Effector CD4-positive, alpha-beta T cell (primary cell): ENCODE results near the gene CENPV.
"Not testable (repeated sequence)": the region's sequence is repeated elsewhere in the genome, so short reads cannot be mapped to it uniquely, and the experiment has no call there.

ENCODE experiments used
- DNase-seq: peaks from one replicate; pipeline ENCODE4 v3.0.0-alpha.2; 2020
- total RNA-seq: gene quantifications from one replicate; lab custom pipeline; 2026; lab: John Stamatoyannopoulos, UW

CENPV gene
- total RNA-seq, result 4.7 reads per million, percentile 18 among the genes with 10 or more reads in this experiment

DNA sequence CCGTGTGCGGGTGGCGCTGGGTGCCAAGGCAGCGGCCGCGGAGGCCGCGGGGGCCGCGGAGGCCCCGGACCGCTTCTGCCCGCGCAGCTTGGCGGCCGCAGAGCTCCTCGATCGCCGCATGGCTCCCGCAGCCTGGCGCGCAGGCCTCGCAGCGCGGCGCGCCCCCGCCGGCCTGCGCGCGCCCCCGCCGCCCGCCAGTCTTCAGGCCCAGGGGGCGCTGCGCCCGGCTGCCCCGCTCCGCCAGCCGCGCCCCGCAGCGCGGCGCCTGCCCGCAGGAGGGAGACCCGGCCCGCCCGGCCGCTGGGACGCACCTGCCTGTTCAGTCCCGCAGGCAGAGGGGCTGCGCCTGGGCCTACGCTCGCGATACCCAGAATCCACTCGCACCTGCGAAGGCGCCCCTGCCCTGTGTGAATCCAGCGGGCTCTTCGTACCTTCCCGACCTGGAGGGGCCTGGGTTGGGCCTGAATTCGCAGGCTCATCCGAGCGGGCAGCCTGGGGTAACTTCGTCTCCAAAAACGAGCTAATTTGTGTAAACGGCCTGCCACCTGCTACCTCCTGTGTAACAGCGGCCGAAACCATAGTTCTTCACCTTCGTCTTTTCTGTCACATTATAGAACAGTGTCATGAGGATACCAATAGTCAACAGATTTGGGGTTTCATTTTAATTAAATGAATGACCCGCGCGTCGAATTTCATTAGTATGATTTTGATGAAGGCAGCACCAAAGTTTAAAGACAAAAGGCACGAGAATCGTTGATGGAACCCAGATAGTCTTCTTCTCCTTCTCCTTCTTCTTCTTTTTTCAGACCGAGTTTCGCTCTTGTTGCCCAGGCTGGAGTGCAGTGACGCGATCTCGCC is at the start of gene CENPV:
TSS of gene CENPV (minus strand) at position 153 of the 858 bp plus-strand sequence. CDS start at position 120, 33 bp downstream.
- peak; percentile 51 for DNase-seq

DNA sequence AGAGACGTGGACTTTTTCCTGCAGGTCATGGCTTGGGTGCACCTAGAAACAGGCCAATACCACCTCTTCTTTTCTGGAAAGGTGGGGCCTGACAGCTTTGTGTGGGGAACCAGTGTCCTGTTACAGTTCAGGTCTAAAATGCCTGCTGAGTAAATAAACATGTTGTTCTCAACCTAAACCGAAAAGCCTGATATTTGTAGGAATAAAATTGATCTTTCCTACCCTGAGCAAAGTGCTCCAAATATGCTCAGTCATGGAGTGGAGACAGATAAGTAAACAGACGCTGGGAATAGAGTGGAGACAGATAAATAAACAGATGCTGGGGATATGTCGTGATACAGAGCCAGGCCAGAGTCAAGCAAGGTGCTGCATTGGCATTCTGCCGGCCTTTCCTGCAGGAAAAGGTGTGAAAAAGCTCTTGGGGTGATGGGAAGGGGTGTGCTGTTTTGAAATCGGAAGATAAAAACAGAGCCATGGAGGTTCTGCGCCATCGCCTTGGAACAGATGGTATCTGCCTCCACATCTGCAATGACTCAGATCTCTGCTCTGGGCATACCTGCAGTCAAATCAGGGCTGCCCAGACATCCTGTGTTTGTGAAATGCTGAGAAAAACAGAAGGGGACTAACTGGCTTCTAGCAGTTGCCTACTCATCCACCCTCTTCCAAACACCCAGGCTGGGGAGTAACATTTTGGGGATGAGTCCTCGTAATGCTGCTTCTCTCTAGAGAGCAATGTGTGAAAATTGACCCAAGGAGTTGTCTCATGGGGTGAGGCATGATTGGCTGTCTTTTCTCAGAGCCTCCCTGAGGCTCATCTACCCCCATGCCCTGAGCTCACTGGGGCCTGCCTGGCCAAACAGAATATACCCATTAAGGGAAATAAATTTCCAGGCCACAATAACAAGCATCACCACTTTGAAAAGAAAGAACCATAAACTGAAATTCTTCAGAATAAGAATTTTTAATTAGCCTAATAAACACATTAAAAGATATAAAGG is 45.3 kb upstream of the CENPV start:
- no peak for DNase-seq

DNA sequence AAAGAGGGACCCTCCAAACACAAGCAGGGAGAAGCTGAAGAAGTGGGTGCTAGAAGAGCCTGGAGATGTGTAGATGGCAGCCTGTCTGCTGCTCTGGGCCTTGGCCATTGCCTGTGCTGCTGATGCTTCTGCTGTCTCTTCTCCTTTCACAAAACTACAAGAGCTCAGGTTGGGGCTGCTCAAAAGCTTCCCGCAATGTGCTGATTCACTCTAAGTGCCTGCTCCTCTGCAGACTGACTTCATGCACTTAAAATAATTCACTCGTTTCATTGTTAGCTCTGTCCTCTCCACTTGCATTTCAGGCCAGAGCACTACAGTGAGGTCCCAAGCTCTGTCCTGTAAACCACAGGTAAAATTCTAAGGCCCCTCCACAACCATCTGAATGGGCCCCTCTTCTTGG is 43.4 kb upstream of the CENPV start:
- DNase-seq, result not testable (repeated sequence)

GRCh38 chr17:16395887-16396286 is 42.6 kb upstream of the CENPV start:
- DNase-seq, result not testable (repeated sequence)

- not testable (repeated sequence) for DNase-seq
Observed at GRCh38 chr17:16392491-16392890, 39.2 kb upstream of the CENPV start.

DNA sequence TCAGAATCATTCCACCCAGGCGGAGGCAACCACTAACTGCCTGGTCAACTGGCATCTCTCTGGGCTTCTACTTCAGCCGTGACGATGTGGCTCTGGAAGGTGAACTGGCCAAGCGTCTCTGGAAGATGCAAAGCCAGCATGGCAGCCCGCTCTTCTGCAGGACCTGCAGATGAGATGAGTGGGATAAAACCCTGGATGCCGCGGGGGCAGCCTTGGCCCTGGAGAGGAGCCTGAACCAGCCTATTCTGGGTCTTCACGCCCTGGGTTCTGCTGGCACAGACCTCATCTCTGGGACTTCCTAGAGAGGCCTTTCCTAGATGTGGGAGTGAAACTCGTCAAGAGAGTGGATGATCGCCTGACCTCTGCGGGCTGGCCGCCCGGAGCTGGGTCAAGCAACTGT is 38.2 kb upstream of the CENPV start:
- no peak for DNase-seq

DNA sequence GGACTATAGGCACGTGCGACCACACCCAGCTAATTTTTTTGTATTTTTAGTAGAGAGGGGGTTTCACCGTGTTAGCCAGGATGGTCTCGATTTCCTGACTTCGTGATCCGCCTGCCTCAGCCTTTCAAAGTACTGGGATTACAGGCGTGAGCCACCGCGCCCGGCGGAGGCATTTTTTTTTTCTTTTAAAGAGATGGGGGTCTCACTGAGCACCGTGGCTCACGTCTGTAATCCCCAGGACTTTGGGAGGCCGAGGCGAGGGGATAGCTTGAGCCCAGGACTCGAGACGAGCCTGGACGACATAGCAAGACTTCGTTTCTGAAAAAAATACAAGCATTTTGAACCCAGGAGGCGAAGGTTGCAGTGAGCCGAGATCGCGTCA is 32.8 kb upstream of the CENPV start:
- DNase-seq, result not testable (repeated sequence)

DNA sequence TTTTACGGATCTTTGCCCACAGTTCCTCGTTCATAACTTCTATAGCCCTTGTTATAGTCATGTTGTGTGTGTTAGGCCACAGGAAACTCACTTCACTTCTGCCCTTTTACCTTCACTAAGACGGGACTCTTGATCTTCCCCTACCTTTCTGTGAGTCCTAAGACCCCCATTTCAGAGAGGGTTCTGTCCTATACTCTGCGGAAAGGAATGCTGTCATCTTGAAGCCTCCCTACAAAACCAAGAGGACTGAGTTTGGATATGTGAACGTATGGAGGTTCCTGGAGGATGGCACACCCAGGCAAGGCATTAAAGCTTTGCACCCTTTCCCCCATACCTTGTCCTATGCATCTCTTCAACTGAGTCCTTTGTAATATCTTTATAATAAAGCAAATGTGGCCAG is 31.3 kb upstream of the CENPV start:
- DNase-seq, result no peak

- DNase-seq, result no peak
Observed at GRCh38 chr17:16383772-16384287, 30.6 kb upstream of the CENPV start.

DNA sequence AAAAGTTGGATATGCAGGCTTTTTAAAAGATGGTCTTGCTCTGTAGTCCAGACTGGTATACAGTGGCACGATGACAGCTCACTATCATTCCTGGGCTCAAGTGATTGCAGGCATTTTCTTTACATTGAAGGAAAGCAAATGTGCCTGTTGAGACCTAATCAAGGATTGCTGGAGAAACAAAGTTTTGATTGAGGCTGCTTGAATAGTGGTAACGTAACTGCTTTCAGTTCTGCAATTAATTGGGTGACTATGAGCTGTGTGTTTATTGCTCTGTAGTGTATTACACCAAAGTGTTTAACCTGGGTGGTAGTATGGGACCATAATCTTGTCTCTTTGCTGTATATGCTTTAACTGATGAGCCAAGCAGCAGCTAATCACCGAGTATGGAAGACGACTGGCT is 29.9 kb upstream of the CENPV start:
- no peak for DNase-seq

GRCh38 chr17:16381496-16381820 is 28.2 kb upstream of the CENPV start:
- no peak for DNase-seq

- DNase-seq, result peak; percentile 92
Observed at GRCh38 chr17:16380640-16381495, 27.6 kb upstream of the CENPV start, which contains the start of gene UBB. UBB (plus strand) TSS chr17:16381091; CDS start chr17:16381908, 817 bp downstream.

GRCh38 chr17:16379654-16380053 is 26.4 kb upstream of the CENPV start:
- no peak for DNase-seq

GRCh38 chr17:16378636-16379282 is 25.5 kb upstream of the CENPV start:
- no peak for DNase-seq

DNA sequence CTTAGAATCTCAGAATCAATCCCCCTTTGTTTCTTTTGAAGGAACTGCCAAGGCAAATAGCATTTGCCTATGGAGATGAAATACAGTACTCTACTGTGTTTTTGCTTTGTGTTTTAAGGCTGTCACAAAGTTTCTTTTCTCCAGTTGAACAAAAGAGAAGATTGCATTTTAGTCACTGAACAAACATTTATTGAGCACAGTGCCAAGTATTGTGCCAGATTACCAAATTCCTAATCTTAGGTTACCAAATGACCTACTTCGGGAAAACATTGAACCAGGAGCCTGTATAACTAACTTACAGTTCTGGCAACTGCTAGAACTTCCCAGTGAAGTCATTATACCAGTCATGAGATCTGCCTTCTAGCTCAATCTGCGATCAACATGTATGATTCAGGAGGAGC is 24.7 kb upstream of the CENPV start:
- DNase-seq, result no peak

GRCh38 chr17:16374146-16374938 is 21.1 kb upstream of the CENPV start:
- DNase-seq, result no peak

DNA sequence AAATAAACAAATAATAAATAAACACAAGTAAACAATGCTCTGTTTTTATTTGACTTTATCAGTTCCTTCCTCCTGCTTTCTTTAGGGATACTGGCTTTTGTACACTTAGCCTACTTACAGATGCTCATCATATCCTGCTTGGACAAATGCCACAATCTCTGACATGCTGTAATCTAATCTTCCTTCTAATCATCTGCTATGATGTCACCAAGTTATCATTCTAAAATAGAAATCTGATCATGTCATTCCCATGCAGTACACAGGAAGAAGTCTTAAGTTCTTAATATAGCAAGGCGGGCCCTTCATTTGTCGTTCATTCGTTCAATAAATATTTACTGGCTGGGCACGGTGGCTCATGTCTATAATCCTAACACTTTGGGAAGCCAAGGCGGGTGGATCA is 18.5 kb upstream of the CENPV start:
- DNase-seq, result no peak

- no peak for DNase-seq
Observed at GRCh38 chr17:16364625-16365024, 11.4 kb upstream of the CENPV start.

DNA sequence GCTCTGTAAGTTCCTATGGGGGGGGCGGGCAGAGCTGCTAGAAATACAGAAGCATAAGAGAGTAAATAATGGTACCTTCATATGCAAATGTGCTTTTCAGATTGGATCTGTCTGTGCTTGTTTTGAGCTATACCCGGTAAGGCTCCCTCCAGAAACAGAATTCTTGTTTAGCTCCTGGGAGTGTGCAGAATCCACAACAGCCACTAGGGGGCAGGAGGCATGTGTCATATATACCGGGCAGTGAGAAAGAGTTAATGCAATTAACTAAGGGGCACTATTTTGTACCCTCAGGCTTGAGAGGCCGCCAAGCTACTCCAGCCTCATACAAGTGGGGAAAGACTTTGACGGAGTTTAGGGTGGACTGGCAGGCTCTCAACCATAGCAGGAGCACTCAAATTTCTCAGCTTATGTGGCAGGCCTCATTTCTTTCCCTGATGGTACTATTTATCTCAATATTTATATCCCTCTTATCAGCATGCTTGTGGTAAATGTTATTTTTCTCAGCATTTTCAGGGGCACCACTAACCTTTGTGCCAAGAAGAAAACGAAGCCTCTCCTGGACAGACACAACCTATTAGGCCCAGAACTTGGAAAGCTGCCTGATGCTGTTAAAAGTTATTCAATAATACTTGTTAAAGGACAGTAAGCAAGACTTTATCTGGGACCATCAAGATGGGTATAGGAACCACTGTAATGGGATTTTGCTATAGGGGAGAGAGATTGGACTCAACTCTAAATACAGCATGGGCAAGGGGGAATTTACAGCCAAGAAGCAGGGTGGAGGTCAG is 10.7 kb upstream of the CENPV start:
- DNase-seq, result peak; percentile 62

DNA sequence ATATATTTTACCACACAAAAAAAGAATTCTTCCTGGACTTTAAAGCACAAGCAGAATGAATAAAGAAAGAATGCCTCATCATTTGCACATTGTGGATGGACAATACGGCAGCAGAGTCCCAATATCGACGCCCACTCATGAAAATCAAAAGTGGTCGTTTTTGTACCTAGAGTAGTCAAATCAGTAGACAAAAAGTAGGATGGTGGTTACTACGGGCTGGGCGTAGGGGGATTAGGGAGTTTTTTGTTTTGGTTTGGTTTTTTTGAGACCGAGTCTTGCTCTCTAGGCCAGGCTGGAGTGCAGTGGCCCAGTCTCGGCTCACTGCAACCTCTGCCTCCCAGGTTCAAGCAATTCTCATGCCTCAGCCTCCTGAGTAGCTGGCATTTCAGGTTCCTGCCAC is 8.6 kb upstream of the CENPV start:
- DNase-seq, result no peak
